LNCAP (cell line): ENCODE measurements around the gene COA8.

Experiments
- CTCF ChIP-seq: fragments of 450-650 bp; IDR thresholded peaks from 2 replicates; pipeline ENCODE4 v1.5.1; 2017; ENCODE audit warnings: mild to moderate bottlenecking

The COA8 gene

GRCh38 chr14:103542605-103543088 is 20.1 kb upstream of the COA8 start:
- no peak for TF ChIP-seq CTCF

- TF ChIP-seq CTCF: no peak
These were observed 19.6 kb upstream of the COA8 start for GRCh38 chr14:103543140-103543539.

- no peak for TF ChIP-seq CTCF
These were observed 18.9 kb upstream of the COA8 start for GRCh38 chr14:103543721-103544387.

- no peak for TF ChIP-seq CTCF
These were observed 18.2 kb upstream of the COA8 start for GRCh38 chr14:103544388-103545218.

GRCh38 chr14:103545219-103545914 is 17.4 kb upstream of the COA8 start:
- no peak for TF ChIP-seq CTCF

- no peak for TF ChIP-seq CTCF
These were observed 16.7 kb upstream of the COA8 start for GRCh38 chr14:103545915-103546651.
